Spleen (tissue), 11 donors: ENCODE data around the gene CDS2. TPM values are rescaled to one million over a fixed set of nuclear protein-coding genes. Genes with fewer than 3 reads are reported as not detected.
A peak's percentile ranks its signal among the peaks of the same experiment; 100 is the strongest.

Experiments used
- DNase-seq: peaks from one replicate; pipeline ENCODE4 v3.0.0-alpha.2; 2020
- H3K27ac ChIP-seq, 8 donors: fragments of 200-600 bp; sonication (generic) in 7 of 8; 1 replicate in 4 of 8; 2 replicates in 4 of 8; pipeline versions ENCODE4 v1.5.0 to v1.8.0; 2016 to 2021; ENCODE audit warnings: inconsistent platforms in 4 of 8, mild to moderate bottlenecking in 4 of 8, moderate library complexity in 1 of 8
- H3K27me3 ChIP-seq, 7 donors: fragments of 200-600 bp; sonication (generic) in 6 of 7; replicated peaks in 1 of 7; 1 replicate in 4 of 7; 2 replicates in 3 of 7; pipeline versions ENCODE4 v1.5.0 to v1.8.0; 2016 to 2021; ENCODE audit warnings: inconsistent platforms in 3 of 7, mild to moderate bottlenecking in 1 of 7
- H3K36me3 ChIP-seq, 6 donors: fragments of 200-600 bp; sonication (generic) in 5 of 6; 1 replicate in 4 of 6; 2 replicates in 2 of 6; pipeline versions ENCODE4 v1.5.0 to v1.8.0; 2016 to 2021; ENCODE audit warnings: inconsistent platforms in 2 of 6
- H3K4me1 ChIP-seq, 6 donors: fragments of 200-600 bp; sonication (generic) in 5 of 6; 1 replicate in 3 of 6; 2 replicates in 3 of 6; pipeline versions ENCODE4 v1.5.0 to v1.8.0; 2016 to 2021; ENCODE audit warnings: inconsistent platforms in 3 of 6
- H3K4me3 ChIP-seq, 8 donors: fragments of 200-600 bp; sonication (generic) in 7 of 8; 1 replicate in 4 of 8; 2 replicates in 4 of 8; pipeline versions ENCODE4 v1.5.0 to v1.8.0; 2016 to 2021; ENCODE audit warnings: inconsistent platforms in 4 of 8, mild to moderate bottlenecking in 4 of 8, moderate library complexity in 2 of 8
- H3K9me3 ChIP-seq, 8 donors: fragments of 200-600 bp; sonication (generic) in 7 of 8; 1 replicate in 4 of 8; 2 replicates in 4 of 8; pipeline versions ENCODE4 v1.5.0 to v1.8.0; 2016 to 2021; ENCODE audit warnings: inconsistent platforms in 4 of 8
- POLR2A ChIP-seq, 3 donors: fragments of 450-650 bp; IDR thresholded peaks; one replicate each; pipeline ENCODE4 v1.5.1; 2017; ENCODE audit warnings: antibody characterized with exemption in 3 of 3, mild to moderate bottlenecking in 1 of 3
- POLR2AphosphoS5 ChIP-seq, 3 donors: sonication (generic); formaldehyde crosslinking; IDR thresholded peaks; one replicate each; pipeline ENCODE4 v1.5.1; 2017; ENCODE audit warnings: antibody characterized with exemption in 3 of 3
- WGBS, 5 donors: extraction: QIAGEN DNeasy Blood & Tissue Kit in 3 of 5; methylation state at CpG; one replicate each; pipeline versions ENCODE4 v1.1.5 to v1.1.7; 2013 to 2018; 5-methylcytosine and 5-hydroxymethylcytosine counted together
- intact Hi-C: fragments of 100-400 bp; cut with DNase I; formaldehyde crosslinking; loops from one replicate; pipeline ENCODE4 v1.15.0; 2023; ENCODE audit warnings: low total_unique reads
- polyA plus RNA-seq, 3 donors: library from polyadenylated mRNA; stranded (reverse); fragments of 200-250 nt; gene quantifications; one replicate each; pipeline ENCODE4 v1.2.1, GENCODE V29; 2013
- total RNA-seq, 7 donors: library from RNA; depleted of rRNA in 3 of 7; stranded (reverse); fragments of >200 nt in 3 of 7; fragmentation: NEBNext Ultra II Directional in 4 of 7; extraction: Animal tissue kit (Norgen Biotek cat#: 25700) in 4 of 7; gene quantifications; one replicate each; pipeline versions ENCODE4 v1.1.0 to v1.2.1, GENCODE V29; 2016 to 2021
- TF ChIP-seq, protein P1 (sequence below), 11 experiments: fragments of 200-600 bp in 7 of 11; fragments of 450-650 bp in 4 of 11; sonication (generic) in 4 of 11; IDR thresholded peaks in 8 of 11; conservative IDR thresholded peaks in 3 of 11; 1 replicate in 7 of 11; 2 replicates in 4 of 11; pipeline versions ENCODE4 v1.4.0 to v1.8.0; 2016 to 2021; ENCODE audit warnings: antibody characterized with exemption in 11 of 11, inconsistent platforms in 4 of 11, mild to moderate bottlenecking in 1 of 11
- donor health status: healthy with polysubstance abuse.
- donor health status: DM: no; HTN: no; CAD: no; lungs with moderate emphysema.
- donor health status: DM: no; HTN: no; CAD: no.
- donor health status: Bipolar disorder and iron deficiency.
- donor health status: healthy.
- donor health status: DM: no; HTN: no; CAD: no.
- donor health status: DM: yes; HTN: yes; CAD: no.

The CDS2 gene
- total and polyA plus RNA-seq, 10 donors = 6.9 to 61.8 (median 41.9) TPM

GRCh38 chr20:5143851-5144250, 17.0 kb downstream of the CDS2 start:
- no peak for DNase-seq
- Histone ChIP-seq H3K27me3 (no peaks in the 10 kb centered on the region), H3K4me1 (peaks cover 17 to 91% (median 65%) of the 10 kb centered on the region in 6 donors), H3K36me3 (peaks cover 0 to 3% (median 0%) of the 10 kb centered on the region in 6 donors), H3K9me3 (no peaks in the 10 kb centered on the region), H3K4me3 (no peak overlapping the region), H3K27ac (peak overlapping the region in 6 of 8 donors; percentile 35 to 88 (median 61))
- intact Hi-C loops = no loop called here
- no peak for TF ChIP-seq POLR2AphosphoS5 (IDR thresholded peaks at IDR 0.05)
- TF ChIP-seq, protein P1, sequence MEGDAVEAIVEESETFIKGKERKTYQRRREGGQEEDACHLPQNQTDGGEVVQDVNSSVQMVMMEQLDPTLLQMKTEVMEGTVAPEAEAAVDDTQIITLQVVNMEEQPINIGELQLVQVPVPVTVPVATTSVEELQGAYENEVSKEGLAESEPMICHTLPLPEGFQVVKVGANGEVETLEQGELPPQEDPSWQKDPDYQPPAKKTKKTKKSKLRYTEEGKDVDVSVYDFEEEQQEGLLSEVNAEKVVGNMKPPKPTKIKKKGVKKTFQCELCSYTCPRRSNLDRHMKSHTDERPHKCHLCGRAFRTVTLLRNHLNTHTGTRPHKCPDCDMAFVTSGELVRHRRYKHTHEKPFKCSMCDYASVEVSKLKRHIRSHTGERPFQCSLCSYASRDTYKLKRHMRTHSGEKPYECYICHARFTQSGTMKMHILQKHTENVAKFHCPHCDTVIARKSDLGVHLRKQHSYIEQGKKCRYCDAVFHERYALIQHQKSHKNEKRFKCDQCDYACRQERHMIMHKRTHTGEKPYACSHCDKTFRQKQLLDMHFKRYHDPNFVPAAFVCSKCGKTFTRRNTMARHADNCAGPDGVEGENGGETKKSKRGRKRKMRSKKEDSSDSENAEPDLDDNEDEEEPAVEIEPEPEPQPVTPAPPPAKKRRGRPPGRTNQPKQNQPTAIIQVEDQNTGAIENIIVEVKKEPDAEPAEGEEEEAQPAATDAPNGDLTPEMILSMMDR (IDR thresholded peaks at IDR 0.05 in 8 of 11, conservative IDR thresholded peaks at IDR 0.05 in 3 of 11) = no peak
- no peak for TF ChIP-seq POLR2A (IDR thresholded peaks at IDR 0.05)
- 89 to 94% (median 90%) methylated on average over 5 of the region's 5 CpGs for WGBS, 5 donors

DNA sequence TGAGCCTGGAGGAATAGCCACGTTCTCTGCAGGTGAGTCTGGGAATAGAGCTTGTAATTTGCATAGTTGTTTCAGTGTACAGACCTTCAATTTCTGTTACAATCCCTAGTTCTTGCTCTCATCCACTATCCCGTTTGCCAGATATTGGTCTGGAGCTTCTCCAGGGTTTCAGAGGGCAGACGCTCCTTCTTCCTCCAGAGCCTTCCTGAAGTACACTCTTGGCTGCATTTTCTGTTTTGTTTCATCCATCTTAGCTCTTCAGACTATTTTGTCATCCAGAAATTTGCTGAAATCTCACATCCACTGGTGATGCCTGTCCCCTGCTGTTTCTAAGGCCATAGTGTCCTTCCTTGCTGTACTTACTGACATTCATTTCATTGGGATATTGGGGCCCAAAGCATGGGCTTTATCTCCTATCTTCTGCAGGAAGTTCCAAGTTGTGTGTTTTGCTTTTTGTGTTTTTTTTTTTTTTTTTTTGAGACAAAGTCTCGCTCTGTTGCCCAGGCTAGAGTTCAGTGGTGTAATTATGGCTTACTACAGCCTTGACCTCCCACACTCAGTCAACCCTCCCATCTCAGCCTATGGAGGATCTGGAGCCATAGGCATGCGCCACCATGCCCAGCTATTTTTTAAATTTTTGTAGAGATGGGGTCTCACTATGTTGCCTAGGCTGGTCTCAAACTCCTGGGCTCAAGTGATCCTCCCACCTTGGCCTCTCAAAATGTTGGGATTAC, 18.7 kb downstream of the CDS2 start:
- peak overlapping the region in 5 of 8 donors; percentile 44 to 88 (median 75) for H3K27ac ChIP-seq

GRCh38 chr20:5146099-5146668, 19.4 kb downstream of the CDS2 start:
- DNase-seq = no peak
- TF ChIP-seq, protein P1 (IDR thresholded peaks at IDR 0.05 in 8 of 11, conservative IDR thresholded peaks at IDR 0.05 in 3 of 11) = no peak
- no peak for TF ChIP-seq POLR2AphosphoS5 (IDR thresholded peaks at IDR 0.05)
- TF ChIP-seq POLR2A (IDR thresholded peaks at IDR 0.05) = no peak
- no peaks in the 10 kb centered on the region for H3K9me3 ChIP-seq
- peak overlapping the region in 6 of 8 donors; percentile 17 to 88 (median 60) for H3K27ac ChIP-seq
- 56 to 81% (median 70%) methylated on average over 6 of the region's 6 CpGs for WGBS, 5 donors
- intact Hi-C loops = no loop called here
- no peaks in the 10 kb centered on the region for H3K36me3 ChIP-seq
- peak overlapping the region in 1 of 8 donors; percentile 24 for H3K4me3 ChIP-seq
- peaks cover 17 to 100% (median 68%) of the 10 kb centered on the region in 6 donors for H3K4me1 ChIP-seq
- no peaks in the 10 kb centered on the region for H3K27me3 ChIP-seq

More for the DNA sequence above, 18.7 kb downstream of the CDS2 start:
- TF ChIP-seq POLR2AphosphoS5 (IDR thresholded peaks at IDR 0.05) = no peak
- TF ChIP-seq, protein P1 (IDR thresholded peaks at IDR 0.05 in 8 of 11, conservative IDR thresholded peaks at IDR 0.05 in 3 of 11) = no peak
- TF ChIP-seq POLR2A (IDR thresholded peaks at IDR 0.05) = no peak
- intact Hi-C loops = no loop called here
- Histone ChIP-seq H3K4me3 (peak overlapping the region in 1 of 8 donors; percentile 24), H3K36me3 (no peaks in the 10 kb centered on the region), H3K4me1 (peaks cover 17 to 100% (median 72%) of the 10 kb centered on the region in 6 donors), H3K27me3 (no peaks in the 10 kb centered on the region), H3K9me3 (no peaks in the 10 kb centered on the region)
- 59 to 79% (median 67%) methylated on average over 5 of the region's 5 CpGs for whole genome bisulfite sequencing, 5 donors
- DNase-seq = no peak
